Measurements from ENCODE around the gene AMN1.
A peak's percentile ranks its signal among the peaks of the same experiment; 100 is the strongest.
"Not testable (repeated sequence)": the region's sequence is repeated elsewhere in the genome, so short reads cannot be mapped to it uniquely, and the experiment has no call there.

The AMN1 gene

DNA sequence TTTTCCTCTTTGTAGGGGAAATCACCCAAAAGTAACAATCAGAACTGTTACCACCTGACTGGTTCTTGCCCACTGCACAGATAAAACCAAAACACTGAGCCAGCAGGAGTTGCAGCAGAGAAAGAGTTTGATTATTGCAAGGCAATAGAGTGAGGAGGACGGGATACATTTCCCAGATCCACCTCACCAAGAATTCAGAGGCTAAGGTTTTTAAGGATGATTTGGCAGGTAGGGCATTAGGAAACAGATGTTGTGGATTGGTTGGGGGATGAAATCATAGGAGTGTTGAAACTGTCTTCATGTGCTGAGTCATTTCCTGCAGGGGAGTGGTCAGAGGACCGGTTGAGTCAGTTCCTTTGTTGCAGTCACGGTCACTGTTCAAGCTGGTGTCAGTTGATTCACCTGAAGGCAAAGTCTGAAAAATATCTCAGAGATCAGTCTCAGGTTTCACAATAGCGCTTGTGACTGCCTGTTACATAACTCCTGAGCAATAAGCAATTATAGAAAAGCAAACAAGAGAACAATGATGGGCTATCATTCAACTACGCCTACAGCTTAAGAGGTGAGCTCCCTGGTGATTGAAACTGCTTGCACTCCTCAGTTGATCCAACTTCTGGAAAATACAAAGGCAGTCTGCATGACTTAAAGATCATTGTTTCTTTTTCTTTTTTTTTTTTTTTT, 20.3 kb upstream of the AMN1 start (continued):
- TF ChIP-seq, protein P1, sequence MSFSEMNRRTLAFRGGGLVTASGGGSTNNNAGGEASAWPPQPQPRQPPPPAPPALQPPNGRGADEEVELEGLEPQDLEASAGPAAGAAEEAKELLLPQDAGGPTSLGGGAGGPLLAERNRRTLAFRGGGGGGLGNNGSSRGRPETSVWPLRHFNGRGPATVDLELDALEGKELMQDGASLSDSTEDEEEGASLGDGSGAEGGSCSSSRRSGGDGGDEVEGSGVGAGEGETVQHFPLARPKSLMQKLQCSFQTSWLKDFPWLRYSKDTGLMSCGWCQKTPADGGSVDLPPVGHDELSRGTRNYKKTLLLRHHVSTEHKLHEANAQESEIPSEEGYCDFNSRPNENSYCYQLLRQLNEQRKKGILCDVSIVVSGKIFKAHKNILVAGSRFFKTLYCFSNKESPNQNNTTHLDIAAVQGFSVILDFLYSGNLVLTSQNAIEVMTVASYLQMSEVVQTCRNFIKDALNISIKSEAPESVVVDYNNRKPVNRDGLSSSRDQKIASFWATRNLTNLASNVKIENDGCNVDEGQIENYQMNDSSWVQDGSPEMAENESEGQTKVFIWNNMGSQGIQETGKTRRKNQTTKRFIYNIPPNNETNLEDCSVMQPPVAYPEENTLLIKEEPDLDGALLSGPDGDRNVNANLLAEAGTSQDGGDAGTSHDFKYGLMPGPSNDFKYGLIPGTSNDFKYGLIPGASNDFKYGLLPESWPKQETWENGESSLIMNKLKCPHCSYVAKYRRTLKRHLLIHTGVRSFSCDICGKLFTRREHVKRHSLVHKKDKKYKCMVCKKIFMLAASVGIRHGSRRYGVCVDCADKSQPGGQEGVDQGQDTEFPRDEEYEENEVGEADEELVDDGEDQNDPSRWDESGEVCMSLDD (tag by site-specific recombination; IDR thresholded peaks at IDR 0.05): no peak
- TF ChIP-seq OSR2 (tag by site-specific recombination; IDR thresholded peaks at IDR 0.05) (peak; percentile 100), ZNF223 (tag by site-specific recombination; IDR thresholded peaks at IDR 0.05) (no peak), ZNF132 (tag by site-specific recombination; IDR thresholded peaks at IDR 0.05; ENCODE audit: borderline replicate concordance) (no peak), ZSCAN18 (tag by site-specific recombination; IDR thresholded peaks at IDR 0.05) (no peak), ZNF37A (tag by site-specific recombination; IDR thresholded peaks at IDR 0.05) (0 out of 2 replicates have a peak, but pooled peaks have one; percentile 37), ZFHX2 (tag by site-specific recombination; conservative IDR thresholded peaks at IDR 0.05) (peak; percentile 71), SCRT1 (tag by site-specific recombination; IDR thresholded peaks at IDR 0.05; ENCODE audit: borderline replicate concordance) (peak; percentile 80), MYNN (tag by site-specific recombination; IDR thresholded peaks at IDR 0.05; ENCODE audit: borderline replicate concordance) (no peak), ZBTB7A (tag by site-specific recombination; IDR thresholded peaks at IDR 0.05; ENCODE audit: low read depth) (no peak), ZNF571 (tag by site-specific recombination; IDR thresholded peaks at IDR 0.05) (no peak)
- TF ChIP-seq, protein P2, sequence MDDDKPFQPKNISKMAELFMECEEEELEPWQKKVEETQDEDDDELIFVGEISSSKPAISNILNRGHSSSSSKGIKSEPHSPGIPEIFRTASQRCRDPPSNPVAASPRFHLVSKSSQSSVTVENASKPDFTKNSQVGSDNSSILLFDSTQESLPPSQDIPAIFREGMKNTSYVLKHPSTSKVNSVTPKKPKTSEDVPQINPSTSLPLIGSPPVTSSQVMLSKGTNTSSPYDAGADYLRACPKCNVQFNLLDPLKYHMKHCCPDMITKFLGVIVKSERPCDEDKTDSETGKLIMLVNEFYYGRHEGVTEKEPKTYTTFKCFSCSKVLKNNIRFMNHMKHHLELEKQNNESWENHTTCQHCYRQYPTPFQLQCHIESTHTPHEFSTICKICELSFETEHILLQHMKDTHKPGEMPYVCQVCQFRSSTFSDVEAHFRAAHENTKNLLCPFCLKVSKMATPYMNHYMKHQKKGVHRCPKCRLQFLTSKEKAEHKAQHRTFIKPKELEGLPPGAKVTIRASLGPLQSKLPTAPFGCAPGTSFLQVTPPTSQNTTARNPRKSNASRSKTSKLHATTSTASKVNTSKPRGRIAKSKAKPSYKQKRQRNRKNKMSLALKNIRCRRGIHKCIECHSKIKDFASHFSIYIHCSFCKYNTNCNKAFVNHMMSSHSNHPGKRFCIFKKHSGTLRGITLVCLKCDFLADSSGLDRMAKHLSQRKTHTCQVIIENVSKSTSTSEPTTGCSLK (tag by site-specific recombination; IDR thresholded peaks at IDR 0.05): no peak
- TF ChIP-seq, protein P3, sequence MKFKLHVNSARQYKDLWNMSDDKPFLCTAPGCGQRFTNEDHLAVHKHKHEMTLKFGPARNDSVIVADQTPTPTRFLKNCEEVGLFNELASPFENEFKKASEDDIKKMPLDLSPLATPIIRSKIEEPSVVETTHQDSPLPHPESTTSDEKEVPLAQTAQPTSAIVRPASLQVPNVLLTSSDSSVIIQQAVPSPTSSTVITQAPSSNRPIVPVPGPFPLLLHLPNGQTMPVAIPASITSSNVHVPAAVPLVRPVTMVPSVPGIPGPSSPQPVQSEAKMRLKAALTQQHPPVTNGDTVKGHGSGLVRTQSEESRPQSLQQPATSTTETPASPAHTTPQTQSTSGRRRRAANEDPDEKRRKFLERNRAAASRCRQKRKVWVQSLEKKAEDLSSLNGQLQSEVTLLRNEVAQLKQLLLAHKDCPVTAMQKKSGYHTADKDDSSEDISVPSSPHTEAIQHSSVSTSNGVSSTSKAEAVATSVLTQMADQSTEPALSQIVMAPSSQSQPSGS (tag by site-specific recombination; IDR thresholded peaks at IDR 0.05; ENCODE audit: low read depth): peak; percentile 70

DNA sequence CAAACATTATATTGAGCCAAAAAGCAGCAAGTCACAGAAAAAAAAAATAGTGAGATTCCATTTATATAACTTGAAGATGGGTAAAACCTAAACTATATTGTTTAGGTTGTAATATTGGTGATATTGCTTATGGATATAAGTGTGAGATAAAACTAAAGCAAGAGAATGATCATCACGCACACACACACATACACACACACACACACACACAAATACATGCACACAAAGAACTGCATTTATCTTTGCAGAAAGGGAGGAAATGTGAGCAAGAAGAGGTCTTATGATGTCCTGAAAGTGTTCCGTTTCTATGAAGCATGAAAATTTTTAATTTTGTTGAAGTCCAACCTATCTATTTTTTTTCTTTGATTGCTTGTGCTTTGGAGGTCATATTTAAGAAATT, 16.4 kb upstream of the AMN1 start:
- H3K36me3 ChIP-seq (ENCODE audit: control insufficient read depth in 2 of 2, insufficient read depth in 1 of 2, low read length in 2 of 2): no peaks in the 10 kb centered on the region
- POLR2A ChIA-PET: no interaction called here
- no peaks in the 10 kb centered on the region for H3K4me1 ChIP-seq (ENCODE audit: control insufficient read depth, insufficient read depth, low read length)
- TF ChIP-seq ZNF37A (tag by site-specific recombination; IDR thresholded peaks at IDR 0.05): no peak
- TF ChIP-seq ZSCAN30 (tag by site-specific recombination; IDR thresholded peaks at IDR 0.05): no peak
- peak; percentile 65 for TF ChIP-seq ZSCAN4 (tag by site-specific recombination; IDR thresholded peaks at IDR 0.05)
- TF ChIP-seq ZNF223 (tag by site-specific recombination; IDR thresholded peaks at IDR 0.05): no peak
- no peak for TF ChIP-seq HOXA7 (CRISPR knock-in tag; IDR thresholded peaks at IDR 0.05; ENCODE audit: borderline replicate concordance)
- H3K27ac ChIP-seq (ENCODE audit: extremely low read depth, low read depth, low read length): no peak overlapping the region
- no peak overlapping the region for H3K4me3 ChIP-seq (ENCODE audit: low read depth, low read length)
- CTCF ChIA-PET: no interaction called here
- H3K9me3 ChIP-seq (ENCODE audit: control insufficient read depth, insufficient read depth, low read depth, low read length): no peaks in the 10 kb centered on the region

GRCh38 chr12:31744363-31744762, 15.5 kb upstream of the AMN1 start:
- H3K4me1 ChIP-seq (ENCODE audit: control insufficient read depth, insufficient read depth, low read length); H3K4me3 ChIP-seq (ENCODE audit: low read depth, low read length); H3K36me3 ChIP-seq (ENCODE audit: control insufficient read depth in 2 of 2, insufficient read depth in 1 of 2, low read length in 2 of 2); H3K9me3 ChIP-seq (ENCODE audit: control insufficient read depth, insufficient read depth, low read depth, low read length); H3K27ac ChIP-seq (ENCODE audit: extremely low read depth, low read depth, low read length); CTCF ChIA-PET; POLR2A ChIA-PET: not testable (repeated sequence)
